Activated T-helper 17 cell treated with anti-CD3 and anti-CD28 coated beads, Interleukin-2, amount 50 U/mL, for 72 hours (primary cell): Measurements from ENCODE around the gene EML1. TPM values are rescaled to one million over a fixed set of nuclear protein-coding genes. Genes with fewer than 3 reads are reported as not detected.

Source experiments
- ATAC-seq: fragments of 150-1000 bp; cut with Tn5 transposase; replicated peaks from 2 replicates; pipeline ENCODE4 v1.10.0; 2021; ENCODE audit warnings: mild to moderate bottlenecking, moderate library complexity
- H3K27ac Mint-ChIP-seq: one replicate; pipeline ENCODE4 v1.8.0; 2022; ENCODE audit warnings: mixed read lengths
- H3K27me3 Mint-ChIP-seq: one replicate; pipeline ENCODE4 v1.8.0; 2022; ENCODE audit warnings: mixed read lengths
- H3K36me3 Mint-ChIP-seq: one replicate; pipeline ENCODE4 v1.8.0; 2022; ENCODE audit warnings: low read depth, mild to moderate bottlenecking, mixed read lengths
- H3K4me1 Mint-ChIP-seq: one replicate; pipeline ENCODE4 v1.8.0; 2022; ENCODE audit warnings: mixed read lengths
- H3K4me3 Mint-ChIP-seq: one replicate; pipeline ENCODE4 v1.8.0; 2022; ENCODE audit warnings: mild to moderate bottlenecking, mixed read lengths
- H3K9me3 Mint-ChIP-seq: one replicate; pipeline ENCODE4 v1.8.0; 2022; ENCODE audit warnings: mixed read lengths
- total RNA-seq, 2 donors: library from RNA; stranded (reverse); gene quantifications; one replicate each; pipeline ENCODE4 v1.2.3, GENCODE V29; 2022

Gene EML1
- total RNA-seq, 2 donors from 2014 or later, result 0.54 to 3.6 TPM

DNA sequence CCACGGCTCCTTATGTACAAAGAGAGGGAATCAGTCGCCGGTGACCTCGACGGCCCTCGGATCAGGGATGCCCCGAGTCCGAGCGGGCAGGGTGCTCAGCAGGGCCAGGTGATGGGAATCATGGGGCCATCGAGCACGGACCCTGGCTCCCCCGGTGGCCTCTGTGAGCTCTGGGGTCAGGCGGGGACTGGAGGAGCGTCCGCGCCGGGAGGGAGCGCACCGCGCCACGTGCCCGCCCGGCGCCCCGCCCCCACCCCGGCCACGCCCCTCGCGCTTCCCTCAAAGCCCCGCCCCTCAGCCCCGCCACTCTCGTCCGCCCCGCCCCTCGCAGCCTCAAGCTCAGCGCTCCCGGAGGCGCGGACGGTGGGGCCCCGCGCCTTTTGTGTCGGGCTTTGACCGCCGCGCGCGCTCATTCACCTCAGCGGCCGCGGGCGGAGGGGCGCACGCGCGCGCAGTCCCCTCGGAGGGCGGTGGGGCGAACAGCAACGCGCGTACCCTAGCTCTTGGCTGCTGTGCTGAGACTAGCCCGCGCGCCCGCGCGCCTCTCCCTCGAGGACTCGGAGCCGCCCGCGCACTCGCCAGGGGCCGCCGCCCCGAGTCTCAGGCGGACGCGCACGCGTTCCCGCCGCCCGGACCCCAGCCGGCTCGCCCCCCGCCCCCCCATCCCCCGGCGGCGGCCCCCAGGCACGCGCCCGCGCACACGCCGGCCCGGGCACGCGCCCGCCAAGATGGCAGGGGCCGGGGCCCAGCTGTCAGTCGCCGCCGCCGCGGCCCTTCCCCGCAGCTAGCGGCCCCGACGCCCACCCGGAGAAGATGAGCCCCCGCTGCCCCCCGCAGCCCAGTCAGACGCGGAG lies 178.1 kb downstream of the EML1 start:
- Mint-ChIP-seq H3K9me3 (no peaks in the 10 kb centered on the region), H3K27ac (no peak overlapping the region), H3K36me3 (peaks cover 7% of the 10 kb centered on the region), H3K4me3 (peak overlapping the region; percentile 66), H3K4me1 (peaks cover 8% of the 10 kb centered on the region), H3K27me3 (peaks cover 8% of the 10 kb centered on the region)
- peak; percentile 86 for ATAC-seq

DNA sequence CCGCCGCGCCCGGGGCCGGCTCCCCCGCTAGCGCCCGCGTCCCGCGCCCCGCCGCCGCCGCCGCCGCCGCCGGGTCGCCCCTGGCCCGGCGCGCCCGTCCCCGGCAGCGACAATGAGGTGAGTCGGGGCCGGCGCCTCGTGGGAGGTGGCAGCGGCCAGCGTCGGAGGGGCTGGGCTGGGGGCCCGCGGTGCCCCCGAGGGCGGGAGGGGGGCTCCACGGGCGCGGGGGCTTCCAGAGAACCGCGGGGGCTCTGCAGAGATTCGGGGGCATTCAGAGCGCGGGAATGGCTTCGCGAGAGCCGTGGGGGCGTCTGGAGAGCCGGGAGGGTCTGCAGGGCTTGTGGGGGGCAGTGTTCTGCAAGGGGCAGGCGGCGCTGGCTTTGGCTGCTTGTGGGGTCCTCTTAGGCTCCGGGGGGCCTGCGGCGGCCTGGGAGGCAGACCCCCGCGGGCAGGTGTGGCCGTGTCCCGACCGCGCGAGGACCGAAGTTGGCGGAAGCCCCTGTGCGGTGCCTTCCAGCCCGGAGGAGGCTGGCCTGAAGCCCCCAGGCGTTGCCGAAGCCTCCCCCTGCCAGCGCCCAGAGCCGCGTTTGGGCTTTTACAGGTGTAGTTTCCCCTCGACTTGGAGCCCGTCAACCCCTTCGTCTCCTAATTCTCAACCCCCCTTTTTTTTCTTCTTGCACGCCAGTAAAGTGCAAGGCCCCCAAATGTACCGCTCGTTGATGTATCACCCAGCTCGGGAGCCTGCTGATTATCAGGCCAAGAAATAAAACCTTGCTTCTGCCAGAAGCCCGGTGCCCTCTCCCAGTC lies 178.9 kb downstream of the EML1 start:
- peak; percentile 47 for ATAC-seq
- H3K4me3 Mint-ChIP-seq, result peak overlapping the region; percentile 85
- H3K27ac Mint-ChIP-seq, result peak overlapping the region; percentile 87
- H3K4me1 Mint-ChIP-seq, result peaks cover 8% of the 10 kb centered on the region
- no peaks in the 10 kb centered on the region for H3K9me3 Mint-ChIP-seq
- peaks cover 8% of the 10 kb centered on the region for H3K27me3 Mint-ChIP-seq
- peaks cover 7% of the 10 kb centered on the region for H3K36me3 Mint-ChIP-seq

DNA sequence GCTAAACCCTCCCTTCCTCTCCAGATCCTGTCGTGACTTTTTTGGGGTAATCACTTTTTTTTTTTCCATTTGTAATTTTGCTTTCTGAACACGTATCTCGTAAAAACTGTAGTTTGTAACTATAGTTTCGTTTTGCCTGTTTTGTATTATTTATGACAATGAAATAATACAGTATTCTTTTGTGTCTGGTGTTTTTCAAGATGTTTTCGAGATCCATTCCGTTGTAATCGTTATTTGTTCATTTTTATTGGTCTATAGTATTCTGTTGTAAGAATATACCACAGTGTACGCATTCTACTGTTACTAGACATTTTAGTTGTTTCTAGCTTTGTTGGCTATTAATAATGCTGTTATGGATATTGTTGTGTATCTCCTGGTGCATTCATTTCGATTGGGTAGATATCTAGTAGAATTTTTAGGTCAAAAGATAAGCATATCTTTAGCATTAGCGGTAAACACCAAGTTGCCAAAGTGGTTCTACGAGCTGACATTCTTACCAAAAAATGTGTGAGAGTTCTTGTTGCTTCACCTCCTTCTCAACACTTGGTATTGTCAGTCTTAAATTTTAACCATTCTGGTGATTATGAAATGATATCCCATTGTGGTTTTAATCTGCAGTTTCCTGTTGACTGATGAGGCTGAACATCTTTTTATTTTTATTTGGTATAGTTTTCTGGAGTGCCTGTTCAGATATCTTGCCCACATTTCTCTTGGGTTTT lies 179.7 kb downstream of the EML1 start:
- Mint-ChIP-seq H3K9me3 (no peaks in the 10 kb centered on the region), H3K27me3 (peaks cover 8% of the 10 kb centered on the region), H3K36me3 (peaks cover 7% of the 10 kb centered on the region), H3K4me3 (peak overlapping the region; percentile 85), H3K4me1 (peaks cover 8% of the 10 kb centered on the region), H3K27ac (peak overlapping the region; percentile 87)
- ATAC-seq, result no peak

DNA sequence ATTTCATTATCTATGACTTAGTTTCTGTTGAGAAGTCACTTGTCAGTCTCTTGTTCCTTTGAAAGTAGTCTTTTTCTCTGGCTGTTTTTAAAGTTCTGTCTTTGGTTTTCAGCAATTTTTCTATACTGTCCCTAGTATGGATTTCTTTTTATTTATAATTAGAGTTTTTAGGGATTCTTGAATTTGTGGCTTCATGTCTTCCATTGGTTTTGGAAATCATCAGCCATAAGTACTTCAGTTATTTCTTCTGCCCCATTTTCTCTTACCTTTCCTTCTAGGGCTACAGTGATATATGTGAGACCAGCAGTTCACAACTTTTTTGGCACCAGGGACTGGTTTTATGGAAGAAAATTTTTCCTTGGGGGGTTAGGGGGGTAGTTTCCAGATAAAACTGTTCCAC lies 182.0 kb downstream of the EML1 start:
- Mint-ChIP-seq H3K27ac (no peak overlapping the region), H3K4me3 (no peak overlapping the region), H3K9me3 (no peaks in the 10 kb centered on the region), H3K27me3 (no peaks in the 10 kb centered on the region), H3K4me1 (peaks cover 8% of the 10 kb centered on the region), H3K36me3 (peaks cover 7% of the 10 kb centered on the region)
- ATAC-seq, result no peak

- H3K36me3 Mint-ChIP-seq, result peaks cover 7% of the 10 kb centered on the region
- no peak overlapping the region for H3K4me3 Mint-ChIP-seq
- no peak overlapping the region for H3K27ac Mint-ChIP-seq
- no peaks in the 10 kb centered on the region for H3K27me3 Mint-ChIP-seq
- H3K9me3 Mint-ChIP-seq, result no peaks in the 10 kb centered on the region
- H3K4me1 Mint-ChIP-seq, result peaks cover 8% of the 10 kb centered on the region
- no peak for ATAC-seq
Measured at GRCh38 chr14:99976021-99976420, 182.8 kb downstream of the EML1 start.

- H3K27ac Mint-ChIP-seq, result no peak overlapping the region
- peaks cover 7% of the 10 kb centered on the region for H3K36me3 Mint-ChIP-seq
- no peak for ATAC-seq
- no peak overlapping the region for H3K4me3 Mint-ChIP-seq
- no peaks in the 10 kb centered on the region for H3K9me3 Mint-ChIP-seq
- peaks cover 8% of the 10 kb centered on the region for H3K4me1 Mint-ChIP-seq
- H3K27me3 Mint-ChIP-seq, result no peaks in the 10 kb centered on the region
Measured at GRCh38 chr14:99976681-99977080, 183.5 kb downstream of the EML1 start.

DNA sequence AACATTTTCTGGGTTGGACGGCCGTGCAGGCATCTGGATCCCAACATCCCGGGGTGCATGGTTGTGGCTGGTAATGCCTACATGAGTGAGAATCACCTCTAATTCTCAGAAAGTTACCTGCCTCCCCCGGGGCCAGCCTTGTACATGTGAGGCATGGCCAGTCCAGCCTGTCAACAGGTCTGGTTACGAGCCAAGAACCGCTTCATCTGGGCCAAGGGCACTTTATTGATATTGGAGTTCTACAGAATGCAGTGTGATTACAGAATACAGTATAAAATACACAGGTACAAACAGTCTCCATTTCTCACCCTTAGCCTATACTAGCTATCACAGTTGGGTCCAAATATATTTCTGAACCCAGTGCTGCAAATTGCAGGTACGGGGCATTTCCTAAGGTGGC lies 187.1 kb downstream of the EML1 start:
- H3K27ac Mint-ChIP-seq, result no peak overlapping the region
- no peaks in the 10 kb centered on the region for H3K27me3 Mint-ChIP-seq
- H3K9me3 Mint-ChIP-seq, result no peaks in the 10 kb centered on the region

DNA sequence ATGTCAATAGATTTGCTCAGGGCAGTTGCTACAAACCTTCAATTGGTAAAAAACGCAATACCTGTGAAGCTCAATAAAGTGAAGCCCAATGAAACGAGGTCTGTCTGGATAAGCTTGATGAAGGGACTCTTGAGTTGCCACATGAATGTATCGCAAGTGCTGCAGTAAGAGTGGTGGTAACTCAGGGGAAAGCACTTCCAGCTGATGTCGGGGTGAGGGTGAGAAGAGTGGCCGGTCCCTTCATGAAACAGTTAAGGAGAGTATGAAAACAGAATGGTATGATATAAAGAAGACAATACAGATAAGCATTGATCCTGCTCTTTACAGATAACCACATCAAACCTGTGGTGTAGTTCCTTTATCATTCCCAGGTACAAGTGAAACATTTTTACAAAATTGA lies 188.6 kb downstream of the EML1 start:
- Mint-ChIP-seq H3K27me3 (no peaks in the 10 kb centered on the region), H3K4me3 (no peak overlapping the region), H3K27ac (no peak overlapping the region), H3K36me3 (no peaks in the 10 kb centered on the region), H3K4me1 (peaks cover 7% of the 10 kb centered on the region), H3K9me3 (no peaks in the 10 kb centered on the region)
- ATAC-seq, result no peak

More for the DNA sequence above, 187.1 kb downstream of the EML1 start:
- Mint-ChIP-seq H3K4me3 (no peak overlapping the region), H3K36me3 (no peaks in the 10 kb centered on the region), H3K4me1 (peaks cover 7% of the 10 kb centered on the region)
- ATAC-seq, result no peak

DNA sequence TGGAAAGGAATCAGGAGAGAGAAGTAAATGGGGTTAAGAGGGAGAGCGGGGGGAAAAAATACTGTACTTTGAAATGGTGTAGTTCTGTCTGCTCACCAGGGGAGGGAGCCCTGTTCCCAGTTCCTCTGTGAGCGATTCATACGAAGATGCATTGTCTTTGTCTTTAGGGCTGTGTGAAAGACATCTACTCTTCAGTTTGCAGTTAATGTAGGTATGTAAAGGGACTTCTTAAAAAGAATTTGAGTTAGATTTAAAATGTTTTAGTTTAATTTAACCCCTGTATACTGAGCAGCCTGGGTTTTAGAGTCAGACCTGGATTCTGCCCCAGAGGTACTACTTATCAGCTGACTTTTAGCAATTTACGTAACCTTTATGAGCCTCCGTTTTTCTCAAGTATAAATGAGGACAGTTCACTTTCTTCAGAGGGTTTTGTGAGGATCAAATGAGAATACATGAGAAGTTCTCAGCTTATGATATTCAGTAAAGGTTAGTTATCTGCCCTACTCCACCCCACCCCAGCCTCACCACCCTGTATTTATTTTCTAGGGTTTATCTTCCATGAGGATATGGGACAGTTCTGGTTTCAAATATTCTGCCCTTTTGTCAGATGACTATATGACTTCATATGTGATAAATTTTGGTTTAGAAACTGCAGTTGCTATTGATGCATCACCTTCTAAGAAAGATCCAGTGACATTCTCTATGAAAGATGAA lies 189.5 kb downstream of the EML1 start:
- Mint-ChIP-seq H3K36me3 (no peaks in the 10 kb centered on the region), H3K27me3 (no peaks in the 10 kb centered on the region), H3K4me3 (no peak overlapping the region), H3K4me1 (peaks cover 7% of the 10 kb centered on the region), H3K9me3 (no peaks in the 10 kb centered on the region), H3K27ac (no peak overlapping the region)
- peak; percentile 85 for ATAC-seq

DNA sequence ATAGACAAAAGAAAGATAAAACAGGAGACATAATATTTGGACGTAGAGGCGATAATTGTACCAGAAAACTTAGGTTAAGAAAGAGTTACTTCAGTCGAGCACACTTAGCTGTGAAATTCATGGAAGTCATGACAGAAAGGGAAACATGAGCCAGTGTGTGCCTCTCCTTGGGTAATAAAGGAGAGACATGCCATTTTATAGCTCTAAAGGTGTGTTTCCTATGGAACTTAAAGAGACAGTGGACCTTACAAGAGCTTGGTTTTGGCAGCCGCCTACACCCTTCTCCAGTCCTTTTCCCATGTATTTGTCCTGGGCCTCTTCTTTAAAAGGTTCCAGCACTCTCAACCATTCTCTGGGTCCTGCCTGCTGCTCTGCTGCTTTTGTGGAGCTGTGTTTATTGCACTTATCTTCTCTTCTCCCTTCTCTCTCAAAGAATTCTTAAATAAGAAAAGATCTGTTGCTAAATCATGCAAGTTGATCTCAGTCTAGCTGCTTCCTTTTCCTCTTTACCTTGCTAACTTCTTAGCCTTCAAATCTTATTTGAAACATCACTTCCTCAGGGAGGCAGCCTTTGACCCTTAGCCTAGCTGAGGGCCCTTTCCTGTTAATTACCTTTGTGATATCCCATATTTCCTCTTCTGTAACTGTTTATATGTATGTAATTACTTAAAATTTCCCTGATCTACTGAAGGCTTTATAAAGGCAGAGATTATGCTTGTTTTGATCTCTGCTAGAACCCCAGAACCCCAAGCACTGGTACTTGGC lies 190.2 kb downstream of the EML1 start:
- Mint-ChIP-seq H3K27ac (peak overlapping the region; percentile 39), H3K4me1 (peaks cover 7% of the 10 kb centered on the region), H3K4me3 (no peak overlapping the region), H3K9me3 (no peaks in the 10 kb centered on the region), H3K36me3 (no peaks in the 10 kb centered on the region), H3K27me3 (no peaks in the 10 kb centered on the region)
- no peak for ATAC-seq

DNA sequence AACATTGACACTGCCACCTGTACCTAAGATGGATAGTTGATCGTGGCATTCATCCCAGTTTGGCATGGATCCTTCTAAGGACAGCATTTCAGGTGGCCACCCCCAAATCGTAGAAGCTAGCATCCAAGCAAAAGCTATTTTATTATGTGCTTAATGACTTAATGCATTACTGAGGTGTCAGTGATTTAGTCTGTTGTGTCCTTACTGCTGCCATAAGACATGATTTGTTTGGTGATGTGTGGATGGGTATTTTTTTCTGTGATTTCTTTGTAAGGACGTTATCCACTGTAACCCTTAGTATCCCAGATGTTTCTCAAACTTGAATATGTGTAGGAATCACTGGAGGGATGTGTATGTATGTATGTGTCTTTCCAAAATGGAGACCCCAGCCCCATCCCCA lies 190.8 kb downstream of the EML1 start:
- Mint-ChIP-seq H3K27ac (peak overlapping the region; percentile 39), H3K4me3 (no peak overlapping the region), H3K36me3 (no peaks in the 10 kb centered on the region), H3K4me1 (peaks cover 7% of the 10 kb centered on the region), H3K27me3 (no peaks in the 10 kb centered on the region), H3K9me3 (no peaks in the 10 kb centered on the region)
- ATAC-seq, result no peak

DNA sequence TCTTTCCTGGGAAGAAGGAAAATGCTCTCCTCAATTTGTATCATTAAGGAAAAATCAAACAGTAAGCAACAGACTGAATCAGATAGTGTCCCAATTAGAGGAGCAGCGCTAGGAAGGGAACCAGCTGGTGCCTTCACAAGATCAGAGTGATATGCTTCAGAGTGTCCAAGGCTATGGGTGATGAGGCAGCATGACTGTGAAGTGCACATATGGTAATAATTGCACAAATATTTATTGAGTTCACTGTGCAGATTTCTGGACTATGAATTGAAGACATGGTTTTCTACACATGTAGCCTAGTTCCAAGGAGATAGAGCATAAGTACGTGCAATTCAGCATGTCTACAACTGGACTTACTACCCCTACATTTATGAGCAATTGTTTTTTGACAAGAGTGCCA lies 193.2 kb downstream of the EML1 start:
- no peak for ATAC-seq
- Mint-ChIP-seq H3K36me3 (no peaks in the 10 kb centered on the region), H3K9me3 (no peaks in the 10 kb centered on the region), H3K27ac (no peak overlapping the region), H3K4me1 (peaks cover 7% of the 10 kb centered on the region), H3K27me3 (no peaks in the 10 kb centered on the region), H3K4me3 (no peak overlapping the region)

DNA sequence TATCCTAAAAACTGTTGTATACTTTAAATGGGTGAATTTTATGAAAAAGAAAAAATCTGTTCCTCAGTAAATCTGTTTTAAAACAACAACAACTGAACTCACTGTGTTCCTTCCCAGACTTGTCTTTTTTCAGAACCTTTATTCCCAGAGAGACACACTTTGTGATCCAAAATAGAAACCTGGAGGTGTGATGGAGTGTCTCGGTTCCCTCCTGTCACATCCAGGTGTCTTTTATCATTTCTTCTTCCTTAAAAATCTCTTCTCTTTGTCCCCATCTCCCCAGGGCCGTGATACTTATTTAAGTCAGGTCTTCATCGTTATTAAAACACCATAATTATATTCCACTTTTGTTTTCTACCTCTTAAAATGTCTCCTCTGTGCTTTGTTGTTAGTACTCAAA lies 195.8 kb downstream of the EML1 start:
- Mint-ChIP-seq H3K36me3 (no peaks in the 10 kb centered on the region), H3K4me1 (no peaks in the 10 kb centered on the region), H3K4me3 (no peak overlapping the region), H3K27me3 (no peaks in the 10 kb centered on the region), H3K27ac (no peak overlapping the region), H3K9me3 (no peaks in the 10 kb centered on the region)
- no peak for ATAC-seq
